Nephron (organoid): ENCODE results near the gene TRIM72.

Experiments
- H3K27ac Mint-ChIP-seq, 3 experiments: 2 replicates each; pipeline ENCODE4 v1.8.0; 2020; ENCODE audit warnings: mixed read lengths in 3 of 3, mild to moderate bottlenecking in 2 of 3, moderate library complexity in 1 of 3
- H3K27me3 Mint-ChIP-seq: 2 replicates; pipeline ENCODE4 v1.8.0; 2021; ENCODE audit warnings: low read depth, mild to moderate bottlenecking, moderate library complexity, mixed read lengths
- H3K36me3 Mint-ChIP-seq: 2 replicates; pipeline ENCODE4 v1.8.0; 2020; ENCODE audit warnings: low read depth, mixed read lengths
- H3K4me1 Mint-ChIP-seq: 2 replicates; pipeline ENCODE4 v1.8.0; 2020; ENCODE audit warnings: mixed read lengths
- H3K4me3 Mint-ChIP-seq, 3 experiments: 2 replicates each; pipeline ENCODE4 v1.8.0; 2020; ENCODE audit warnings: mild to moderate bottlenecking in 3 of 3, mixed read lengths in 3 of 3, moderate library complexity in 2 of 3
- H3K9me3 Mint-ChIP-seq: 2 replicates; pipeline ENCODE4 v1.8.0; 2020; ENCODE audit warnings: mixed read lengths
- TF ChIP-seq, protein P1 (sequence below), 3 experiments: fragments of 200-600 bp; sonication (generic); IDR thresholded peaks; one replicate each; pipeline ENCODE4 v1.5.0; 2021; ENCODE audit warnings: antibody characterized with exemption in 3 of 3; ENCODE audit not compliant: unreplicated experiment in 3 of 3

The TRIM72 gene

DNA sequence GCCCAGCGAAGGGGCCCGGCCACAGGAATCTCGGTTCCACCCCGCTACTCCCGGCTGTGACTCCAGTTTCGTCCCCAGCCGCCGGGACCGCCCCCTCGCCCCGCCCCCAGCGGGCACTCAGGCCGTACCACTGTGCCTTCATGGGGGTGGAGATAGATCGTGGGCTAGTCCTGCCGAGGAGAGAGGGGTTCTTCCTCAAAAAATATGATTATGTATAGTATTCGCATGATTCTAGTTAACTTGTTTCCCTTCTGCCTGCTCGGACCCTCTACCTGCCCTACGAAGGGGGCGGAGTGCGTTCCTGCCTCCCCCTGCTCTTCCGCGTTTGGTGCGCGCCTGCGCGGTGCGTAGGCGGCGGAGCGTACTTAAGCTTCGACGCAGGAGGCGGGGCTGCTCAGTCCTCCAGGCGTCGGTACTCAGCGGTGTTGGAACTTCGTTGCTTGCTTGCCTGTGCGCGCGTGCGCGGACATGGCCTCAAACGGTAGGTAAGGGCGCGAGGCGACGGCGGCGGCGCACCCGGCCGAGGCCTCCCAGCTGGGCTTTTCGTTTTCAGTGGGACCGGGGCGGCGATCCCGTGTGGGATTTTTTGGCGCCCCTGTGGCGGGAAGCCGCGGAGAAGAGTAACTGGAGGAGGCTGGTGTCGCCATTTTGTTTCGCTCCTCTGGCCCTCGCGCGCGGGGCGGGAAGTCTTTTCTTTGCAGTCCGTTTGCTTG is 34.0 kb upstream of the TRIM72 start, which contains the start of gene FUS:
Gene FUS, plus strand, starts transcription at position 393 of the 713 bp plus-strand sequence. Its CDS starts 76 bp downstream, at position 469.
- H3K27me3 Mint-ChIP-seq: no peaks in the 10 kb centered on the region
- H3K4me3 Mint-ChIP-seq: peak within 1 kb of the TSS; percentile 94 to 95 (median 95)
- TF ChIP-seq, protein P1, sequence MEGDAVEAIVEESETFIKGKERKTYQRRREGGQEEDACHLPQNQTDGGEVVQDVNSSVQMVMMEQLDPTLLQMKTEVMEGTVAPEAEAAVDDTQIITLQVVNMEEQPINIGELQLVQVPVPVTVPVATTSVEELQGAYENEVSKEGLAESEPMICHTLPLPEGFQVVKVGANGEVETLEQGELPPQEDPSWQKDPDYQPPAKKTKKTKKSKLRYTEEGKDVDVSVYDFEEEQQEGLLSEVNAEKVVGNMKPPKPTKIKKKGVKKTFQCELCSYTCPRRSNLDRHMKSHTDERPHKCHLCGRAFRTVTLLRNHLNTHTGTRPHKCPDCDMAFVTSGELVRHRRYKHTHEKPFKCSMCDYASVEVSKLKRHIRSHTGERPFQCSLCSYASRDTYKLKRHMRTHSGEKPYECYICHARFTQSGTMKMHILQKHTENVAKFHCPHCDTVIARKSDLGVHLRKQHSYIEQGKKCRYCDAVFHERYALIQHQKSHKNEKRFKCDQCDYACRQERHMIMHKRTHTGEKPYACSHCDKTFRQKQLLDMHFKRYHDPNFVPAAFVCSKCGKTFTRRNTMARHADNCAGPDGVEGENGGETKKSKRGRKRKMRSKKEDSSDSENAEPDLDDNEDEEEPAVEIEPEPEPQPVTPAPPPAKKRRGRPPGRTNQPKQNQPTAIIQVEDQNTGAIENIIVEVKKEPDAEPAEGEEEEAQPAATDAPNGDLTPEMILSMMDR (IDR thresholded peaks at IDR 0.05; ENCODE audit: unreplicated experiment in 3 of 3): no peak
- H3K9me3 Mint-ChIP-seq: no peaks in the 10 kb centered on the region
- peaks cover 30% of the 10 kb centered on the region for H3K4me1 Mint-ChIP-seq
- H3K36me3 Mint-ChIP-seq: peaks cover 34% of the 10 kb centered on the region
- H3K27ac Mint-ChIP-seq: peak within 1 kb of the TSS; percentile 100

DNA sequence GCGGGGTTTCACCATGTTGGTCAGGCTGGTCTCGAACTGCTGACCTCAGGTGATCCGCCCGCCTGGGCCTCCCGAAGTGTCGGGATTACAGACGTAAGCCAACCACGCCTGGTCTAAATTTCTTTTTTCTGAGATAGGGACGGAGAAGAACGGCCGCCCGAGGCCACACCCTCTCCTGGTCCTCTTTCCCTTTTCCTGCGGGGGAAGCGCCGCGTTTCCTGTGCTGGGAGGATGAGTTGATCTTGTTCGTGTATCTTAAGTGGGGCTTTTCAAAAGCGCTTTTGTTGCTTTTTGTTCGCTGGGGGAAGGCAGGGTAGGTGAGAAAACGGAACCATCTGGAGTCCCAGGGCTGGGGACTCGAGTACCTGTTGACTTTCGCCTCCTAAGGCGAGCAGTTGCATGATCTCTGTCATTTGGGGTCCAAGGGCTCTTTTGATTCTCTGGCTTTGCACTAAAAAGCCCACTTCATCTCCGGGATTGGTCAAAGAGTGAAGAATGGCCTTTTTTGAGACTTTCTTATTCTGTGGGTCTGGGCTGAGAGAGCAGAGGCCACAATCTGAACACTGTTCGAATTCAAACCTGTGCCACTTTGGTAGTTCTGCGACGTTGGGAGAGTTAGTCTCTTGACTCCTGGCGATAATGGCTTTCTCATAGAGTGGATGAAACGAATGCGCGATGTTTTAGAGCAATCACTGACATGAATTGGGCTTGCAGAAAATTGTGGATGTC is 32.7 kb upstream of the TRIM72 start:
- TF ChIP-seq, protein P1 (IDR thresholded peaks at IDR 0.05; ENCODE audit: unreplicated experiment in 3 of 3): no peak
- Mint-ChIP-seq H3K4me3 (peak overlapping the region; percentile 94 to 95 (median 95)), H3K36me3 (peaks cover 48% of the 10 kb centered on the region), H3K4me1 (peaks cover 31% of the 10 kb centered on the region), H3K27me3 (no peaks in the 10 kb centered on the region), H3K27ac (peak overlapping the region; percentile 100), H3K9me3 (no peaks in the 10 kb centered on the region)

DNA sequence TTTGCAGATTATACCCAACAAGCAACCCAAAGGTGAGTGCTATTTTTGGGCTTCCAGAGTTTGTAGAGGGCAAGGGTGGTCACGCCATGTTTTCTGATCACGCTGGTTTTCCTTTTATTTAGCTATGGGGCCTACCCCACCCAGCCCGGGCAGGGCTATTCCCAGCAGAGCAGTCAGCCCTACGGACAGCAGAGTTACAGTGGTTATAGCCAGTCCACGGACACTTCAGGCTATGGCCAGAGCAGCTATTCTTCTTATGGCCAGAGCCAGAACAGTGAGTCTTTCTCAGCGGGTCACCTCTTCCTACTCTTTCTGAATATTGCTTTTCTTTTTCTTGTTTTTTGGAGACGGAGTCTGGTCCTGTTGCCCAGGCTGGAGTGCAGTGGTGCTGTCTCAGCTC is 31.5 kb upstream of the TRIM72 start:
- peak overlapping the region in 2 of 3 experiments; percentile 52 to 77 for H3K27ac Mint-ChIP-seq
- peaks cover 31% of the 10 kb centered on the region for H3K4me1 Mint-ChIP-seq
- no peaks in the 10 kb centered on the region for H3K27me3 Mint-ChIP-seq
- TF ChIP-seq, protein P1 (IDR thresholded peaks at IDR 0.05; ENCODE audit: unreplicated experiment in 3 of 3): no peak
- peaks cover 59% of the 10 kb centered on the region for H3K36me3 Mint-ChIP-seq
- H3K4me3 Mint-ChIP-seq: peak overlapping the region; percentile 94 to 95 (median 95)
- H3K9me3 Mint-ChIP-seq: no peaks in the 10 kb centered on the region

DNA sequence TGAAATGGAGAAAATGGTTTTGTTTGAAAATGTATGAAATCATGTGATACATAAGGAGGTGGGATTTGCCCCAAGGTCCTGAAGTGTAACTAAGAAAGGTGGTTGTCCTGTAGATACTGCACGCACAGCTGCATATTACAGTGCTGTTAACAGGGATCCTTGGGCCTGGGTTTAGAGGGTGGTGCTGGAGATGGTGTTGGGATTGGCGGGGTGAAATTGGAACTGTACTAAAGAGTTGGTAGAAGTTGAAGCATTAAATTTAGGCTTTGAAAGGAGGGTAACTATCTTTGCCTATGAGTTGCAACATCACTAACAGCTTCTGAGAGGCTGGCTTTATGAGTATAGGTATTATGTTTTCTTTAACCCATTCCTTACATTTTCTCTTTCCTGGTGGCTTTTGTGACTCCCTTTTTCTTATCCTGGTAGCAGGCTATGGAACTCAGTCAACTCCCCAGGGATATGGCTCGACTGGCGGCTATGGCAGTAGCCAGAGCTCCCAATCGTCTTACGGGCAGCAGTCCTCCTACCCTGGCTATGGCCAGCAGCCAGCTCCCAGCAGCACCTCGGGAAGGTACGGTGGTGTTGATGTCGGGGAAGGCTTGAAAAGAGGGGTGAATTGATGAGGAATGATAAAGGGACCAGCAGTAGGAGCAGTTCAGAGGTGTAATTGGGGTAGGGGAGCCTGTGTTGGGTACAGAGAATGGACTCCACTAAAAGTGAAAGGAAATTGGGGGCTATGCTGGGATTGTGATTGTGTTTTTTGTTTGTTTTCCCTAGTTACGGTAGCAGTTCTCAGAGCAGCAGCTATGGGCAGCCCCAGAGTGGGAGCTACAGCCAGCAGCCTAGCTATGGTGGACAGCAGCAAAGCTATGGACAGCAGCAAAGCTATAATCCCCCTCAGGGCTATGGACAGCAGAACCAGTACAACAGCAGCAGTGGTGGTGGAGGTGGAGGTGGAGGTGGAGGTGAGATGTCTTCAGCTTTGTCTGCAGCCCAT is 30.2 kb upstream of the TRIM72 start:
- H3K27ac Mint-ChIP-seq: no peak overlapping the region
- peaks cover 73% of the 10 kb centered on the region for H3K36me3 Mint-ChIP-seq
- H3K4me1 Mint-ChIP-seq: peaks cover 31% of the 10 kb centered on the region
- no peaks in the 10 kb centered on the region for H3K9me3 Mint-ChIP-seq
- TF ChIP-seq, protein P1 (IDR thresholded peaks at IDR 0.05; ENCODE audit: unreplicated experiment in 3 of 3): no peak
- H3K27me3 Mint-ChIP-seq: no peaks in the 10 kb centered on the region
- peak overlapping the region; percentile 60 to 95 (median 94) for H3K4me3 Mint-ChIP-seq

DNA sequence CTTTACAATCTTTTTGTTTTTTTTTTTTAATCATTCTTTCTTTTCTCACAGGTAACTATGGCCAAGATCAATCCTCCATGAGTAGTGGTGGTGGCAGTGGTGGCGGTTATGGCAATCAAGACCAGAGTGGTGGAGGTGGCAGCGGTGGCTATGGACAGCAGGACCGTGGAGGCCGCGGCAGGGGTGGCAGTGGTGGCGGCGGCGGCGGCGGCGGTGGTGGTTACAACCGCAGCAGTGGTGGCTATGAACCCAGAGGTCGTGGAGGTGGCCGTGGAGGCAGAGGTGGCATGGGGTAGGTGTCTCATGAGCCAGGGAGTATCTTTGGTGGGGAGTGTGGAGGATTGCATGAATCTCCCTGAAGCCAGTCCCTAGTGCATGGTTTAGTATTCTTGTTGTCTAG is 29.0 kb upstream of the TRIM72 start:
- Mint-ChIP-seq H3K4me3 (peak overlapping the region; percentile 17 to 47 (median 27)), H3K27me3 (no peaks in the 10 kb centered on the region), H3K4me1 (peaks cover 31% of the 10 kb centered on the region), H3K9me3 (no peaks in the 10 kb centered on the region), H3K36me3 (peaks cover 84% of the 10 kb centered on the region), H3K27ac (no peak overlapping the region)
- TF ChIP-seq, protein P1 (IDR thresholded peaks at IDR 0.05; ENCODE audit: unreplicated experiment in 3 of 3): no peak
